Right ventricle myocardium superior (tissue), 1 donor: ENCODE data around the gene MYCBPAP. TPM values are rescaled to one million over a fixed set of nuclear protein-coding genes. Genes with fewer than 3 reads are reported as not detected.

Experiments used
- ATAC-seq: fragments of 200-7000 bp; cut with Tn5 transposase; one replicate; pipeline ENCODE4 v1.9.1; 2020; ENCODE audit warnings: mild to moderate bottlenecking; ENCODE audit not compliant: poor library complexity
- DNase-seq: peaks from one replicate; pipeline ENCODE4 v3.0.0-alpha.2; 2020
- intact Hi-C: fragments of 100-400 bp; cut with DNase I; formaldehyde crosslinking; loops from one replicate; pipeline ENCODE4 v1.11.2; 2022
- total RNA-seq: library from RNA; stranded (reverse); fragmentation: NEBNext Ultra II Directional; extraction: Animal tissue kit (Norgen Biotek cat#: 25700); gene quantifications from one replicate; pipeline ENCODE4 v1.2.1, GENCODE V29; 2021
- donor health status: DM: no; HTN: yes; CAD: no; lungs with severe emphysema.

The MYCBPAP gene
- total RNA-seq, 1 donor from 2014 or later: 0.43 TPM

GRCh38 chr17:50482516-50482915 is 25.7 kb upstream of the MYCBPAP start:
- ATAC-seq (peak; percentile 71), DNase-seq (peak; percentile 96)
- intact Hi-C loops: loop anchor here (5.0 kb wide), 2 partner anchors 65 to 140 kb away; partner anchors contain the start of gene SPATA20

- no peak for DNase-seq
- intact Hi-C loops: loop anchor here (5.0 kb wide), 2 partner anchors 64 to 139 kb away; partner anchors contain the start of gene SPATA20
- ATAC-seq: no peak
These were observed 25.0 kb upstream of the MYCBPAP start for GRCh38 chr17:50483266-50483665.

- no peak for DNase-seq
- intact Hi-C loops: loop anchor here (5.0 kb wide), 2 partner anchors 63 to 138 kb away; partner anchors contain the start of gene SPATA20
- no peak for ATAC-seq
These were observed 23.7 kb upstream of the MYCBPAP start for GRCh38 chr17:50484386-50485155.

GRCh38 chr17:50487213-50488096 is 20.8 kb upstream of the MYCBPAP start:
- no peak for DNase-seq
- ATAC-seq: no peak
- intact Hi-C loops: no loop called here

GRCh38 chr17:50488880-50489279 is 19.4 kb upstream of the MYCBPAP start:
- no peak for DNase-seq
- intact Hi-C loops: no loop called here
- ATAC-seq: no peak

GRCh38 chr17:50491505-50491904 is 16.7 kb upstream of the MYCBPAP start:
- ATAC-seq: no peak
- intact Hi-C loops: no loop called here

GRCh38 chr17:50492214-50492613 is 16.0 kb upstream of the MYCBPAP start:
- DNase-seq: no peak
- intact Hi-C loops: no loop called here
- ATAC-seq: no peak

More at GRCh38 chr17:50491505-50491904, 16.7 kb upstream of the MYCBPAP start:
- no peak for DNase-seq

- ATAC-seq (no peak), DNase-seq (no peak)
- intact Hi-C loops: no loop called here
These were observed 14.5 kb upstream of the MYCBPAP start for GRCh38 chr17:50493744-50494143.

- DNase-seq (no peak), ATAC-seq (no peak)
- intact Hi-C loops: no loop called here
These were observed 12.9 kb upstream of the MYCBPAP start for GRCh38 chr17:50495217-50495823.

- intact Hi-C loops: no loop called here
- ATAC-seq (no peak), DNase-seq (no peak)
These were observed 12.3 kb upstream of the MYCBPAP start for GRCh38 chr17:50495918-50496317.

- intact Hi-C loops: no loop called here
- no peak for ATAC-seq
- no peak for DNase-seq
These were observed 10.0 kb upstream of the MYCBPAP start for GRCh38 chr17:50498021-50498874.

- ATAC-seq (no peak), DNase-seq (no peak)
- intact Hi-C loops: no loop called here
These were observed 9.0 kb upstream of the MYCBPAP start for GRCh38 chr17:50499270-50499669.

GRCh38 chr17:50499721-50500120 is 8.5 kb upstream of the MYCBPAP start:
- DNase-seq (no peak), ATAC-seq (no peak)
- intact Hi-C loops: no loop called here

- ATAC-seq (no peak), DNase-seq (no peak)
- intact Hi-C loops: no loop called here
These were observed 7.2 kb upstream of the MYCBPAP start for GRCh38 chr17:50501054-50501453.

- intact Hi-C loops: no loop called here
- DNase-seq: no peak
- ATAC-seq: no peak
These were observed 5.8 kb upstream of the MYCBPAP start for GRCh38 chr17:50502301-50502990.

- DNase-seq: no peak
- intact Hi-C loops: no loop called here
- no peak for ATAC-seq
These were observed 2.6 kb upstream of the MYCBPAP start for GRCh38 chr17:50505591-50506130.

- ATAC-seq: no peak
- intact Hi-C loops: no loop called here
These were observed 1.9 kb upstream of the MYCBPAP start for GRCh38 chr17:50506298-50506697.

More at GRCh38 chr17:50506298-50506697, 1.9 kb upstream of the MYCBPAP start:
- no peak for DNase-seq
